Testis (tissue), 2 donors: Measurements from ENCODE around the gene SEC24D.

Experiments used
- POLR2A ChIP-seq: fragments of 450-650 bp; IDR thresholded peaks from one replicate; pipeline ENCODE4 v1.6.1; 2017; ENCODE audit warnings: antibody characterized with exemption, mild to moderate bottlenecking, moderate library complexity
- TF ChIP-seq, protein P1 (sequence below), 3 experiments: fragments of 450-650 bp in 2 of 3; fragments of 200-600 bp in 1 of 3; sonication (generic) in 1 of 3; IDR thresholded peaks; one replicate each; pipeline ENCODE4 v1.5.1; 2016 to 2019; ENCODE audit warnings: antibody characterized with exemption in 3 of 3, mild to moderate bottlenecking in 2 of 3, moderate library complexity in 1 of 3

DNA sequence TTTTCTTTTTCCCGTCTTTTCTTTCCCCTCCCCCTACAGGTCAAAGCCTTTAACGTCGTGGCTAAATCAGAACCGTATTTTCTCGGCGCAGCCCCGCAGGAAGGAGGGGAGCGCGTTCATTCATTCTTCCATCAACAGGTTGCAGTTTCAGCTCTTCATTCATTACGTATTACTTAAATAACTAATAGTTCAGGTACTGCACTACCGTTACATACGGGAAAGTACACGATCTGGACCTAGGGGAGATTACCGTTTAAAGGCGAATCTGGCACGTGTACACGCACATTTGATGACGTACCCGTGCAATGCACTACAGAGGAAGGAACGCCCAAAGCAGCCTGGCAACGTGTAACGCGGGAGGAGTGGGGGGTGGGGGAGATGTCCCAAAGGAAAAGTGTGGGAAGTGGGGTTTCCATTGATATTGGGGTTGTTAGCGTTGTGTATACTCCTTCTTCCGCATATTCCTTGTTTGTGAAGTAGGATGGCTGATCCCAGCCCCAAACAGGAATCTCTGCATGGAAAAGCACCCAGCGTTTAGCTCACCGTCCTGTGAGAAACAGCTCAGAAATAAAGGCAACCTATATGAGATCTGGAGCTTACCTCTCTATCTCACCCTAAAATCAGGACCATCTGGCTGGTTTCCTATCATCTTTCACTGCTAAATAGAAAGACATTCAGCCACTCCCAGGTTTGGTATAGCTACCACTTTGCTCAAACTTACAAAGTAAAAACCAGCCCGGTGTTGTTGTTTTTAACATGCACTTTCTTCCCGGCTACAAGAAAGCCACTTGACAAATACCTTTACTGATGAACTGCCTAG, 585 bp upstream of the SEC24D start:
- TF ChIP-seq, protein P1, sequence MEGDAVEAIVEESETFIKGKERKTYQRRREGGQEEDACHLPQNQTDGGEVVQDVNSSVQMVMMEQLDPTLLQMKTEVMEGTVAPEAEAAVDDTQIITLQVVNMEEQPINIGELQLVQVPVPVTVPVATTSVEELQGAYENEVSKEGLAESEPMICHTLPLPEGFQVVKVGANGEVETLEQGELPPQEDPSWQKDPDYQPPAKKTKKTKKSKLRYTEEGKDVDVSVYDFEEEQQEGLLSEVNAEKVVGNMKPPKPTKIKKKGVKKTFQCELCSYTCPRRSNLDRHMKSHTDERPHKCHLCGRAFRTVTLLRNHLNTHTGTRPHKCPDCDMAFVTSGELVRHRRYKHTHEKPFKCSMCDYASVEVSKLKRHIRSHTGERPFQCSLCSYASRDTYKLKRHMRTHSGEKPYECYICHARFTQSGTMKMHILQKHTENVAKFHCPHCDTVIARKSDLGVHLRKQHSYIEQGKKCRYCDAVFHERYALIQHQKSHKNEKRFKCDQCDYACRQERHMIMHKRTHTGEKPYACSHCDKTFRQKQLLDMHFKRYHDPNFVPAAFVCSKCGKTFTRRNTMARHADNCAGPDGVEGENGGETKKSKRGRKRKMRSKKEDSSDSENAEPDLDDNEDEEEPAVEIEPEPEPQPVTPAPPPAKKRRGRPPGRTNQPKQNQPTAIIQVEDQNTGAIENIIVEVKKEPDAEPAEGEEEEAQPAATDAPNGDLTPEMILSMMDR (IDR thresholded peaks at IDR 0.05): no peak
- no peak for TF ChIP-seq POLR2A
